ENCODE measurements around the gene LHFPL6.

The LHFPL6 gene

GRCh38 chr13:39379667-39380655 lies 223.0 kb downstream of the LHFPL6 start:
- DNase-seq: no peak

- DNase-seq: no peak
Measured at GRCh38 chr13:39379118-39379517, 223.9 kb downstream of the LHFPL6 start.

- no peak for DNase-seq
Measured at GRCh38 chr13:39378306-39378705, 224.7 kb downstream of the LHFPL6 start.

GRCh38 chr13:39377699-39378098 lies 225.3 kb downstream of the LHFPL6 start:
- DNase-seq: no peak

GRCh38 chr13:39376076-39376475 lies 226.9 kb downstream of the LHFPL6 start:
- no peak for DNase-seq

- DNase-seq: no peak
Measured at GRCh38 chr13:39375601-39376000, 227.4 kb downstream of the LHFPL6 start.

- DNase-seq: no peak
Measured at GRCh38 chr13:39374741-39375189, 228.2 kb downstream of the LHFPL6 start.

- no peak for DNase-seq
Measured at GRCh38 chr13:39373145-39373544, 229.8 kb downstream of the LHFPL6 start.

- DNase-seq: no peak
Measured at GRCh38 chr13:39371706-39372105, 231.3 kb downstream of the LHFPL6 start.

GRCh38 chr13:39370554-39370953 lies 232.4 kb downstream of the LHFPL6 start:
- no peak for DNase-seq

- DNase-seq: no peak
Measured at GRCh38 chr13:39370048-39370447, 232.9 kb downstream of the LHFPL6 start.

GRCh38 chr13:39369161-39369890 lies 233.7 kb downstream of the LHFPL6 start:
- no peak for DNase-seq

GRCh38 chr13:39365879-39366278 lies 237.1 kb downstream of the LHFPL6 start:
- no peak for DNase-seq

- no peak for DNase-seq
Measured at GRCh38 chr13:39364947-39365468, 238.0 kb downstream of the LHFPL6 start.

GRCh38 chr13:39363382-39363772 lies 239.6 kb downstream of the LHFPL6 start:
- DNase-seq: no peak

GRCh38 chr13:39362652-39363381 lies 240.2 kb downstream of the LHFPL6 start:
- DNase-seq: no peak

GRCh38 chr13:39353988-39354387 lies 249.0 kb downstream of the LHFPL6 start:
- DNase-seq: no peak

GRCh38 chr13:39350461-39350881 lies 252.5 kb downstream of the LHFPL6 start:
- no peak for DNase-seq

GRCh38 chr13:39349391-39349960 lies 253.5 kb downstream of the LHFPL6 start:
- DNase-seq: no peak

GRCh38 chr13:39347926-39348901 lies 254.8 kb downstream of the LHFPL6 start:
- DNase-seq: no peak

GRCh38 chr13:39345982-39346381 lies 257.0 kb downstream of the LHFPL6 start:
- no peak for DNase-seq

All from stimulated activated CD4-positive, alpha-beta T cell treated with anti-CD3 and anti-CD28 coated beads, Interleukin-15, amount 100 ng/mL, for 24 hours (primary cell).